Omental fat pad (tissue), 4 donors: ENCODE measurements around the gene PET117. TPM values are rescaled to one million over a fixed set of nuclear protein-coding genes. Genes with fewer than 3 reads are reported as not detected.

Experiments
- ATAC-seq: fragments of 150-250 bp; one replicate; pipeline ENCODE4 v1.9.1; 2016; ENCODE audit warnings: mild to moderate bottlenecking, moderate library complexity; ENCODE audit not compliant: low FRiP score
- DNase-seq: peaks from one replicate; pipeline ENCODE4 v3.0.0-alpha.2; 2019; ENCODE audit warnings: low spot score
- CTCF ChIP-seq, 3 donors: fragments of 450-650 bp; IDR thresholded peaks; one replicate each; pipeline ENCODE4 v1.5.1; 2016 to 2017; ENCODE audit warnings: antibody characterized with exemption in 3 of 3, mild to moderate bottlenecking in 3 of 3, moderate library complexity in 2 of 3
- total RNA-seq, 4 donors: library from RNA; depleted of rRNA; stranded (reverse); fragments of >200 nt; gene quantifications; one replicate each; pipeline ENCODE4 v1.1.0, GENCODE V29; 2016

The PET117 gene
- total RNA-seq, 4 donors from 2014 or later, result 5.8 to 11.9 (median 11.2) TPM

GRCh38 chr20:18138266-18138582, 561 bp downstream of the PET117 start:
- ATAC-seq (peak; percentile 29), DNase-seq (no peak)
- TF ChIP-seq CTCF (IDR thresholded peaks at IDR 0.05), result no peak

- no peak for ATAC-seq
- no peak for TF ChIP-seq CTCF (IDR thresholded peaks at IDR 0.05)
- no peak for DNase-seq
These were observed 1.2 kb downstream of the PET117 start for GRCh38 chr20:18138639-18139583.

DNA sequence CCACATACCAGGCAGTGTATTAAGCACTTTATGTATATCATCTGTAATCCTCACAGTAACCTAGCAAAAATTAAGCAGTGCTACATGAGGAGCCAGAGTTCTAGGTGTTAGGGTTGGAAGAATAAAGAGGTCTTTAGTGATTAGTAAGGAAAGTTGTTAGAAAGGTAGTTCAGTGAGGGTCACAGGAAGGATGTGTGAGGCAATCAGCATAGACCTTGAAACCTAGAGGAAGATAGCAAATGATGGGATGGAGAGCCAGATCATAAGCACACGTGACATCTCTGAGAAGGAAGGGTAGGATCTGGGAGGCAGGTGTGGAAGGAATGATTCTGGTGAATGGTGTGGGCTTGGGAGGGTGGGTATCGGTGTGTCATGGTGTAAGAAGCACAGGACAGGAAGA, 2.2 kb downstream of the PET117 start:
- ATAC-seq, result no peak
- DNase-seq, result no peak
- TF ChIP-seq CTCF (IDR thresholded peaks at IDR 0.05), result no peak

DNA sequence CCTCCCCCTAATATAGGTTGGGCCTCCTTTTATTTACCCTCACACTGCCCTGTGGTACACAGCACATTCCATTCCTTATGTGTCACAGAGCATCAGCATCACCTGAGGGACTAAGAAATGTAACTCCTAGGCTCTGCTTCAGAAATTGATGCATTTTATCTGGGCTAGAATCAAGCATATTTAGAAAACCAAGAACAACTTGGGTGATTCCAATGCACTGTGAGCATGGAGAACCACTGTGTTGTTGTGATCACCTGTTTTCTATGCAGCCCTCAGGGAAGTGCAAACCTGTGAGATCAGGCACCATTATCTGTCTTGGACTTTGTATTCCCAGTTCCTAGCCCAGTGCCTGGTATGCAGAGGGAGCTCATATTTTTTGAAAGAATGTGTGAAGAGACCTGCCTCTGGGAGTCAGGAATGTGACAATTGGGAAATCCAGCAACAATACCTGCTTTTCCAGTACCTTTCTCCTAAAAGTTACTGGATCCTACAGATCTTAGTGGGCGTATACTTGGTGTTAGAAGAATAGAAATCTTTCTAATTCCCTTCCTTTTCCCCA, 7.0 kb downstream of the PET117 start:
- ATAC-seq, result no peak
- no peak for DNase-seq
- no peak for TF ChIP-seq CTCF (IDR thresholded peaks at IDR 0.05)

GRCh38 chr20:18154342-18154741, 16.7 kb downstream of the PET117 start:
- ATAC-seq, result no peak
- no peak for DNase-seq
- TF ChIP-seq CTCF (IDR thresholded peaks at IDR 0.05), result no peak

DNA sequence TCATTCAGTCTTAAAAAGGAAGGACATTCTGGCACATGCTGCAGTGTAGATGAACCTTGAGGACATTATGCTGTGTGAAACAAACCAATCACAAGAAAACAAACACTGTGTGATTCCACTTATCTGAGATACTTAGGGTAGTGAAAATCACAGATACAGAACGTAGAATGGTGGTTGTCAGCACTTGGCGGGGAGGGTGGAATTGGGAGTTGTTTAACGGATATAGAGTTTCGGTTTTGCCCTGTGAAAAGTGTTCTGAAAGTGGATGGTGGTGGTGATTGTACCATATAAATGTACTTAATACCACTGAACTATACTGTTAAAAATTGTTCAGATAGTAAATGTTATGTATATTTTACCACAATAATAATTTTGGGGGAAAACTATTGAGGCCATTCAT, 18.4 kb downstream of the PET117 start:
- ATAC-seq (no peak), DNase-seq (no peak)
- no peak for TF ChIP-seq CTCF (IDR thresholded peaks at IDR 0.05)

- DNase-seq (no peak), ATAC-seq (no peak)
- TF ChIP-seq CTCF (IDR thresholded peaks at IDR 0.05), result no peak
These were observed 26.7 kb downstream of the PET117 start for GRCh38 chr20:18164356-18164755.
